Pulmonary artery endothelial cell (primary cell): Measurements from ENCODE around the gene TNIP2. TPM values are rescaled to one million over a fixed set of nuclear protein-coding genes. Genes with fewer than 3 reads are reported as not detected.
"Not testable (repeated sequence)": the region's sequence is repeated elsewhere in the genome, so short reads cannot be mapped to it uniquely, and the experiment has no call there.

Experiments used
- DNase-seq: peaks from one replicate; pipeline ENCODE4 v3.0.0-alpha.2; 2011; ENCODE audit warnings: low read depth, low spot score
- total RNA-seq: library from RNA; depleted of rRNA; stranded (reverse); fragments of >200 nt; gene quantifications from 2 replicates; pipeline ENCODE4 v1.2.3, GENCODE V29; 2014

TNIP2 gene
- total RNA-seq, 1 donor from 2014 or later, result 90.3 TPM

DNA sequence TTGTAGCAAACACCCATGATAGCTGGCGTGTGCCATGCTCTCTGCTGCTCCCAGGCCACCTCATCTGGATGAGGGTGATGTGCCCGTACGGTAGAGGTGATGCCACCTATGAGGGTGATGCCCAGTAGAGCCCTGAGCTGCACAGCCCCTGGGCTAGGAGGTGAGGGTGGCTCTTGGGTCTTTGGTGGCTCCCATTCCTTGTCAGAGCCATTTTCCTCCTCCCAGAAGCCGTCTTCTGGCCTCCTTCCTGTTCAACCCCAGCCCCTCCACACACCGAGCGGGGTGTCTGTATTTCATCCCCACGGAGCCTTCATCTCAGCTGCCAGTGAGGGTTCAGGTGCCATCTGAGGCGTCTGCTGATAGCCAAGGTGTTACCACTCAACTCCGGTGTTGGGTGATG, 12.0 kb upstream of the TNIP2 start:
- DNase-seq, result no peak

DNA sequence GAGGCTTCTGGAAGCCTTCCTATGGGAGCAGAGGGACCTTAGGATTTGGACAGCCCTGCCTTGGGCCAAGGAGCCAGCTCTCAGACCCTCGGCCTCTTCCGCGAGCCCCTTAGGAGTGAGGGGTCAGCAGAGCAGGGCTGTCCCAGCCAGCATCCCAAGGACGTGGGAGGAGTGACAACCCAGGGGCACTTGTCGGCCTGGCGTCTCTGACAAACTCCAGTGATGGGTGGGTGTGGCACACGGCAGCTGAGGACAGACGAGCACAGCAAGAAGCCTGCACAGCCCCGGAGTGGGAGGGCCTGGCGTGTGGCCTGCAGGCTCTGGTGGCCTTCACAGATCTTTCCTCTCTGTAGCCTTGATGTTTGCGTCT, 11.6 kb upstream of the TNIP2 start:
- DNase-seq, result no peak

- DNase-seq, result no peak
Observed at GRCh38 chr4:2767046-2767704, 11.0 kb upstream of the TNIP2 start.

DNA sequence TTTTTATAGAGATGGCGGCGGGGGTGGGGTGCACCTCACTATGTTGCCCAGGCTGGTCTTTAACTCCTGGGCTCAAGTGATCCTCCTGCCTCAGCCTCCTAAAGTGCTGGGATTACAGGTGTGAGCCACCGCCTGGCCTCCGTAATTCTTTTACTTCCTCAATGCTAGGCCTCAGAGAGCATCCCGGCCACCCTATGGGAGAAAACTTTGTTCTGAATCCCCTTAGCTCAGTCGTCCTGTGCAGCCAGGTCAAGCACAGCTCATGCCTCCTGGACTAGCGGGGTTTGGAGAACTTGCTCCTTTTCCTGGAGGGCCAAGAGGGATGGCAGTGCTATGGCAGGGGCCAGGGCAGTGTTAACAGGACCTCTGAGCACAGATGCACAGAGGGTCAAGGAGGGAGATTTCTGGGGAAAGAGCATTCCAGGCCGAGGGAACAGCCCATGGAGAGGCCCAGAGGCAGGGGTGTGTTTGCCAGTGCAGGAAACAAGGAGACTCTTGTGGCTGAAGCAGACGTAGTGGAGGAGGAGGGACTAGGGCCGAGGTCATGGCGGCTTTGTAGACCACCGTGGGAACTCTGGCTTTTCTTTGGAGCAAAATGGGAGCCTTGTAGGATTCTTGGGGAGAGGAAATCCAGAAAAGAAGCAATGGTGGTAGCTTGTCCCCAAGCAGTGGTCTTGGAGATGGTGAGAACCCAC, 9.8 kb upstream of the TNIP2 start:
- no peak for DNase-seq

GRCh38 chr4:2763511-2763967, 7.4 kb upstream of the TNIP2 start:
- no peak for DNase-seq

GRCh38 chr4:2762486-2763370, 6.6 kb upstream of the TNIP2 start:
- not testable (repeated sequence) for DNase-seq

DNA sequence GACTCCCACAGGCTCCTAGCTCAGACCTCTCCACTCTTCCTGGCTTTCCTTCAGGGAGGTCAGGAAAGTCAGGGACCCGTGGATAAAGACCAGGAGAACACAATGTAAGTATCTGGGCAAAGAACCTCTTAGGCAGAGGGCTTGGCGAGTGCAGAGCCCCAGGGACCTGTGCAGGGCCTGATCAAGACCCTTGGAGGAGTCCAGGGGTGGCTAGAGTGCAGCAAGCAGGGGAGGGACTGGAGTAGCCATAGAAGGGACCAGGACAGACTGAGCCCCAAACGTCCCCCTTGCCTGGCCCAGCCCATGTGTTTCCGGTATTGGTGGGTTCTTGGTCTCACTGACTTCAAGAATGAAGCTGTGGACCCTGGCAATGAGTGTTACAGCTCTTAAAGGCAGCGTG, 5.9 kb upstream of the TNIP2 start:
- no peak for DNase-seq

GRCh38 chr4:2761035-2761923, 5.1 kb upstream of the TNIP2 start:
- DNase-seq, result no peak

- DNase-seq, result no peak
Observed at GRCh38 chr4:2757426-2757825, 1.3 kb upstream of the TNIP2 start.

DNA sequence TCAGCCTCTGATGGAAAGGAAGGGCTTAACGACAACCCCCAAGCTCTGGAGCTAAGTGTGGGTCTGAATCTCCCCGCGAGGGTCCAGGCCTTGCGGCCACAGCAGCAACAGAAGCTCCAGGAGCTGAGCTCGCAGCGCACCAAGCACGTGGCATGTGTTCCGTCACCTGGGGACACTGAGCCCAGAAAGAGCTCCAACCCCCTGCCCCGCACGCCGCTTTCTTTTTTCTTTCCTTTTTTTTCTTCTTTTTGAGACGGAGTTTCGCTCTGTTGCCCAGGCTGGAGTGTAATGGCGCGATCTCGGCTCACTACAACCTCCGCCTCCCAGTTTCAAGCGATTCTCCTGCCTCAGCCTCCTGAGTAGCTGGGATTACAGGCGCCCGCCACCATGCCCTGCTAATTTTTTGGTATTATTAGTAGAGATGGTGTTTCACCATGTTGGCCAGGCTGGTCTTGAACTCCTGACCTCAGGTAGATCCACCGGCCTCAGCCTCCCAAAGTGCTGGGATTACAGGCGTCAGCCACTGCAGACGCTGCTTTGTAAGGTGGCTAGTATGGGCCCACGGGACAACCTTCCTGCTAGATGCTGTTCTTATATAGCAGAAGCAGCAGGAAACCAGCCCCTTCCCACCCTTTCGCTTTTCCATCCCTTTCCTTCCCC, 685 bp upstream of the TNIP2 start:
- DNase-seq, result no peak

- DNase-seq, result no peak
Observed at GRCh38 chr4:2754848-2755819, 1.0 kb downstream of the TNIP2 start.

DNA sequence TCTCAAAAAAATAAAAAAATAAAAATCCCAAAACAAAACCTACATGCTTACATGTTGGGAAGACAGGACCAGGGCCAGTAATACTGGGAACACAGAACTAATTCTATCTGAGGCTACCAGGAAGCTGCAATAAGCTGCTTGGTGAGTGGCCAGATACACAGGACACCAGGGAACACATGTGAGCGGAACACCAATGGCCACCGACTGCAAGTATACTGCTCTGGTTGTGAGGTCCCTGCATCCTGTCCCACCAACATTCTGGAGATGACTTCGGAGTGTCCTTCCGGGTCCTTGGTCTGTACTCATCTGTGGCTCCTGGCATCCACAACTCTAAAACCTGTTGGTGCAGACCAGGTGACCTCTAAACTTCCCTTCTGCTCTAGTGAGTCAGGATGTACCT, 2.7 kb downstream of the TNIP2 start:
- DNase-seq, result no peak

GRCh38 chr4:2750719-2751605, 5.2 kb downstream of the TNIP2 start:
- no peak for DNase-seq

GRCh38 chr4:2746891-2747695, 9.0 kb downstream of the TNIP2 start:
- no peak for DNase-seq

- DNase-seq, result no peak
Observed at GRCh38 chr4:2745981-2746806, 9.9 kb downstream of the TNIP2 start.

DNA sequence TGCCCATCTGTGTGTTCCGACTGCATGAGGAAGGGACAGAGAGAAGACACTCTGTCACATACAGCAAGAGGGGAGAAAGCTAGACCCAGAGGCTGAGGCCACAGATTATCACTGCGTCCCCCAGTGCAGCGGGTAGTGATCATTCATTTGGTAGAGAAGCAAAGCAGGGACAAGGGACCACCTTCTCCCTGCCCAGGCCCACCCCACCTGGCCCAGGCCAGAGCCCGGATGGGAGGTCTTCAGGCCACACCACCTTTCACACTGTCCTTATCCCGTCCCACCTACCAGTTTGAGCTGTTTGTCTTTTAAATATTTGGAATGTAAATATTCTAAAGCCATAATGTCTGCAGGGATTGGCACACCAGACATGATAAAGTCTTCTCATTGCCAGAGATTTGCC, 10.6 kb downstream of the TNIP2 start:
- DNase-seq, result no peak
